AG04450 (cell line): ENCODE data around the gene CD83. TPM values are rescaled to one million over a fixed set of nuclear protein-coding genes. Genes with fewer than 3 reads are reported as not detected.

Experiments used
- CTCF ChIA-PET: fragments of 300-600, 350-600 bp; formaldehyde crosslinking; extraction: SDS; loops from one replicate; lab custom pipeline; 2022; ENCODE audit warnings: antibody characterized with exemption, inconsistent platforms; lab: Charles Lee
- POLR2A ChIA-PET: fragments of 350-600 bp; formaldehyde crosslinking; extraction: SDS; loops from one replicate; lab custom pipeline; 2021; ENCODE audit warnings: antibody characterized with exemption, inconsistent platforms; lab: Yijun Ruan, JAX
- DNase-seq: peaks from one replicate; pipeline ENCODE4 v3.0.0-alpha.2; 2011; ENCODE audit warnings: low read depth, low spot score
- H3K27ac ChIP-seq: one replicate; pipeline ENCODE4 v1.5.1; 2012; ENCODE audit warnings: low read depth, low read length, control low read depth
- H3K27me3 ChIP-seq: one replicate; pipeline ENCODE4 v1.6.0; 2012; ENCODE audit warnings: low read length; ENCODE audit not compliant: control insufficient read depth, insufficient read depth
- H3K4me3 ChIP-seq: 2 replicates; pipeline ENCODE4 v1.5.1; 2011; ENCODE audit warnings: mild to moderate bottlenecking, low read depth, low read length, control low read depth
- H3K9me3 ChIP-seq: 2 replicates; pipeline ENCODE4 v1.5.1; 2012; ENCODE audit warnings: low read length; ENCODE audit not compliant: control insufficient read depth, insufficient read depth
- CTCF ChIP-seq: IDR thresholded peaks from 2 replicates; pipeline ENCODE4 v1.5.1; 2011; ENCODE audit warnings: low read depth, low read length, control low read depth, inconsistent platforms
- polyA minus RNA-seq: library from RNA; depleted of rRNA, polyadenylated mRNA; stranded (reverse); fragments of >200 nt; gene quantifications from 2 replicates; pipeline ENCODE4 v1.2.3, GENCODE V29; 2011; rRNA and poly(A)+ RNA removed
- polyA plus RNA-seq: library from polyadenylated mRNA; depleted of rRNA; stranded (reverse); fragments of >200 nt; gene quantifications from 2 replicates; pipeline ENCODE4 v1.2.3, GENCODE V29; 2011; rRNA removed

CD83 gene
- polyA plus RNA-seq (3.5 and 3.7 TPM in 2 replicates), polyA minus RNA-seq (1.4 and 2.0 TPM in 2 replicates)

GRCh38 chr6:14117158-14118090 lies at the start of gene CD83:
Gene CD83, plus strand, starts transcription at chr6:14117772. Its CDS starts 40 bp downstream, at chr6:14117812.
- POLR2A ChIA-PET = no interaction called here
- TF ChIP-seq CTCF = peak; percentile 23; the same call in 1 of the 2 replicates
- H3K9me3 ChIP-seq = no peaks in the 10 kb centered on the region
- no peak within 1 kb of the TSS for H3K27ac ChIP-seq
- peak within 1 kb of the TSS; percentile 72 for H3K4me3 ChIP-seq
- DNase-seq = no peak
- CTCF ChIA-PET = interaction anchor here (0.6 kb wide), 1 partner anchor 50 kb away, joined by 4 read pairs; no protein-coding TSS in a partner anchor
- H3K27me3 ChIP-seq = no peaks in the 10 kb centered on the region

DNA sequence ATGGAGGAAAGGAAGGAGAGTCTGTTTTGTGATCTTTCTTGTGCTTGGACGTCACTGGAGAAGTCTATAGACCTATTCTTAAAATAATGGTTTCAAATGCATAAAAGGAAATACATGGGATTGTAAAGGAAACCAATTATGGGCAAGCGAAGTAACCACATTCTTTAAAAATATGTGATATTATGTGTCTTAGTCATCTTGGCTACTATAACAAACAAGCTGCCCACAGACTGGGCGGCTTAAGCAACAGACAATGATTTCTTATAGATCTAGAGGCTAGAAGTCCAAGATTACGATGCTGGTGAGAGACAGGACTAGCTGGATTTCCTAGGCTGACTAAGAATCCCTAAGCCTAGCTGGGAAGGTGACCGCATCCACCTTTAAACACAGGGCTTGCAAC lies 49.4 kb upstream of the CD83 start:
- H3K9me3 ChIP-seq = no peaks in the 10 kb centered on the region
- H3K4me3 ChIP-seq = no peak overlapping the region
- no peak for TF ChIP-seq CTCF
- H3K27me3 ChIP-seq = no peaks in the 10 kb centered on the region
- CTCF ChIA-PET = interaction anchor here (0.8 to 11.5 kb wide), 8 partner anchors 8 to 273 kb away, joined by 3 to 501 read pairs (median 34); no protein-coding TSS in a partner anchor
- peak overlapping the region; percentile 43 for H3K27ac ChIP-seq
- DNase-seq = peak; percentile 80
- POLR2A ChIA-PET = interaction anchor here (0.7 to 0.8 kb wide), 3 partner anchors 61 to 452 kb away, joined by 3 to 4 read pairs (median 4); no protein-coding TSS in a partner anchor

DNA sequence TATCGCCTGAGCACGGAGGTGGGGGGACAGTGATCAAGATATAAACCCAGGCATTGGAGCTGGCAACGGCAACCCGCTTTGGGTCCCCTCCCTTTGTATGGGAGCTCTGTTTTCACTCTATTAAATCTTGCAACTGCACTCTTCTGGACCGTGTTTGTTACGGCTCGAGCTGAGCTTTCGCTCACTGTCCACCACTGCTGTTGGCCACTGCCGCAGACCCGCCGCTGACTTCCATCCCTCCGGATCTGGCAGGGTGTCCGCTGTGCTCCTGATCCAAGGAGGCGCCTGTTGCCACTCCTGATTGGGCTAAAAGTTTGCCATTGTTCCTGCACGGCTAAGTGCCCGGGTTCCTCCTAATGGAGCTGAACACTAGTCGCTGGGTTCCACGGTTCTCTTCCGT lies 48.9 kb upstream of the CD83 start:
- no peak for DNase-seq
- Histone ChIP-seq H3K4me3 (no peak overlapping the region), H3K9me3 (no peaks in the 10 kb centered on the region), H3K27me3 (no peaks in the 10 kb centered on the region), H3K27ac (no peak overlapping the region)
- no peak for TF ChIP-seq CTCF
- POLR2A ChIA-PET = interaction anchor here (0.8 kb wide), 2 partner anchors 61 to 453 kb away, joined by 3 to 4 read pairs; no protein-coding TSS in a partner anchor
- CTCF ChIA-PET = interaction anchor here (0.8 to 11.5 kb wide), 7 partner anchors 7 to 273 kb away, joined by 3 to 501 read pairs (median 46); no protein-coding TSS in a partner anchor

- Histone ChIP-seq H3K4me3 (no peak overlapping the region), H3K9me3 (no peaks in the 10 kb centered on the region), H3K27me3 (no peaks in the 10 kb centered on the region), H3K27ac (no peak overlapping the region)
- POLR2A ChIA-PET = no interaction called here
- DNase-seq = no peak
- CTCF ChIA-PET = interaction anchor here (1.5 kb wide), 1 partner anchor 275 kb away, joined by 8 read pairs; no protein-coding TSS in a partner anchor
- TF ChIP-seq CTCF = no peak
Observed at GRCh38 chr6:14070457-14070856, 47.1 kb upstream of the CD83 start.
